PC-9 (cell line): Measurements from ENCODE around the gene TMA7. TPM values are rescaled to one million over a fixed set of nuclear protein-coding genes. Genes with fewer than 3 reads are reported as not detected.
"Not testable (repeated sequence)": the region's sequence is repeated elsewhere in the genome, so short reads cannot be mapped to it uniquely, and the experiment has no call there.

Experiments used
- BruUV-seq: library from RNA; stranded (reverse); fragments of 400-500 nt; replicated peaks from 2 replicates; lab custom pipeline; 2021; lab: Mats Ljungman, UMichigan
- CTCF ChIA-PET: fragments of 300-600 bp; sonication (Branson Sonifier 250); formaldehyde crosslinking; loops from one replicate; lab custom pipeline; 2022; ENCODE audit warnings: antibody characterized with exemption; lab: Charles Lee
- POLR2A ChIA-PET: fragments of 300-600 bp; sonication (Branson Sonifier 250); formaldehyde crosslinking; loops from one replicate; lab custom pipeline; 2022; ENCODE audit warnings: antibody characterized with exemption; ENCODE audit not compliant: unreplicated experiment; lab: Charles Lee
- DNase-seq, 2 experiments: peaks; one replicate each; pipeline versions ENCODE4 v3.0.0 to v3.0.0-alpha.2; 2015 to 2022; ENCODE audit warnings: mixed read lengths in 1 of 2
- H2AFZ ChIP-seq: fragments of 200-600 bp; sonication (generic); 2 replicates; pipeline ENCODE4 v1.8.1; 2017; ENCODE audit warnings: antibody characterized with exemption
- H3F3A ChIP-seq: fragments of 200-600 bp; sonication (generic); 2 replicates; pipeline ENCODE4 v1.8.1; 2017; ENCODE audit warnings: antibody characterized with exemption, mild to moderate bottlenecking, low read depth; ENCODE audit not compliant: insufficient read depth
- H3K27ac ChIP-seq: fragments of 200-600 bp; sonication (generic); 2 replicates; pipeline ENCODE4 v1.6.1; 2016; ENCODE audit warnings: mixed run types
- H3K27me3 ChIP-seq: fragments of 200-600 bp; sonication (generic); 2 replicates; pipeline ENCODE4 v1.6.1; 2016; ENCODE audit warnings: low read depth, mixed run types; ENCODE audit not compliant: insufficient read depth
- H3K36me3 ChIP-seq: fragments of 200-600 bp; sonication (generic); 2 replicates; pipeline ENCODE4 v1.6.1; 2016; ENCODE audit warnings: low read depth, mixed run types
- H3K4me1 ChIP-seq: fragments of 200-600 bp; sonication (generic); replicated peaks from 2 replicates; pipeline ENCODE4 v1.6.1; 2016; ENCODE audit warnings: mixed run types; ENCODE audit not compliant: insufficient read depth
- H3K4me2 ChIP-seq: fragments of 200-600 bp; sonication (generic); 2 replicates; pipeline ENCODE4 v1.6.1; 2017; ENCODE audit warnings: mixed run types
- H3K4me3 ChIP-seq: fragments of 200-600 bp; sonication (generic); 2 replicates; pipeline ENCODE4 v1.6.1; 2016; ENCODE audit warnings: mixed run types
- H3K79me2 ChIP-seq: fragments of 200-600 bp; sonication (generic); 2 replicates; pipeline ENCODE4 v1.6.1; 2017; ENCODE audit warnings: low read depth, mixed run types
- H3K9me2 ChIP-seq: fragments of 200-600 bp; sonication (generic); 2 replicates; pipeline ENCODE4 v1.8.1; 2017; ENCODE audit warnings: mild to moderate bottlenecking; ENCODE audit not compliant: insufficient read depth
- H3K9me3 ChIP-seq: fragments of 200-600 bp; sonication (generic); 2 replicates; pipeline ENCODE4 v1.8.1; 2016; ENCODE audit warnings: low read depth; ENCODE audit not compliant: insufficient read depth
- H4K20me1 ChIP-seq: fragments of 200-600 bp; sonication (generic); 2 replicates; pipeline ENCODE4 v1.8.1; 2017; ENCODE audit not compliant: insufficient read depth
- CTCF ChIP-seq: fragments of 200-600 bp; sonication (generic); conservative IDR thresholded peaks from 2 replicates; pipeline ENCODE4 v1.6.1; 2017; ENCODE audit warnings: mixed run types, antibody characterized with exemption, mild to moderate bottlenecking, moderate library complexity
- EZH2 ChIP-seq: fragments of 200-600 bp; sonication (generic); IDR thresholded peaks from 2 replicates; pipeline ENCODE4 v1.8.0; 2017; ENCODE audit warnings: antibody characterized with exemption, low read depth
- intact Hi-C: fragments of 100-400 bp; cut with micrococcal nuclease; formaldehyde crosslinking; loops from one replicate; pipeline ENCODE4 v1.10.0; 2022; ENCODE audit not compliant: unreplicated experiment
- total RNA-seq: library from RNA; stranded (reverse); gene quantifications from 2 replicates; pipeline ENCODE4 v1.2.3, GENCODE V29; 2021

Gene TMA7
- total RNA-seq, 1 experiment from 2014 or later = 314 TPM

DNA sequence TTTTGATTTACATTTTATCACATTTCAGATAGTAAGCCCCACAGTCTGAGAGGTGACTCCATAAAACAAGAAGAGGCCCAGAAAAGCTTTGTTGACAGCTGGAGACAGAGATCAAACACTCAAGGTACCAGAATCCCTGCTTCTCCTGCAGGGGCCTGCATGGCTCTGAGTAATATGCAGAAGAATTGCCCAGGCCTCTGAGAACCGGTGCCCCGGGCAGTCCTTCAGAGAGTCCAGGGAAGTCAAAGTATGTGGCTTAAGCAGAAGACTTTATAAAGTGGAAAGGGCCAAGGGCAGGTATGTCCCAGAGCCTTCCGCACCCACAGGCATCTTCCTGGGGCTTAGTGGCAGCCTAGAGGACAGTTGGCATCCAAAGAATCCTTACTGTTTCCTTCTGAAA, 19.3 kb downstream of the TMA7 start:
- Histone ChIP-seq H3K4me3 (no peak overlapping the region), H3K4me2 (no peak overlapping the region), H4K20me1 (no peaks in the 10 kb centered on the region), H3K9me3 (no peaks in the 10 kb centered on the region), H3K27ac (no peak overlapping the region), H3K27me3 (no peaks in the 10 kb centered on the region), H3K4me1 (no peaks in the 10 kb centered on the region), H2AFZ (no peak overlapping the region), H3F3A (no peaks in the 10 kb centered on the region), H3K79me2 (no peaks in the 10 kb centered on the region), H3K9me2 (no peaks in the 10 kb centered on the region), H3K36me3 (peaks cover 2% of the 10 kb centered on the region; the same call in 1 of the 2 replicates)
- DNase-seq = no peak
- TF ChIP-seq CTCF (no peak), EZH2 (no peak)
- ChIA-PET CTCF (no interaction called here), POLR2A (no interaction called here)
- intact Hi-C loops = no loop called here
- no TSS peak for BruUV-seq

- intact Hi-C loops = no loop called here
- no peak for TF ChIP-seq EZH2
- no peak for TF ChIP-seq CTCF
These were observed 19.9 kb downstream of the TMA7 start for GRCh38 chr3:48459773-48460516.

DNA sequence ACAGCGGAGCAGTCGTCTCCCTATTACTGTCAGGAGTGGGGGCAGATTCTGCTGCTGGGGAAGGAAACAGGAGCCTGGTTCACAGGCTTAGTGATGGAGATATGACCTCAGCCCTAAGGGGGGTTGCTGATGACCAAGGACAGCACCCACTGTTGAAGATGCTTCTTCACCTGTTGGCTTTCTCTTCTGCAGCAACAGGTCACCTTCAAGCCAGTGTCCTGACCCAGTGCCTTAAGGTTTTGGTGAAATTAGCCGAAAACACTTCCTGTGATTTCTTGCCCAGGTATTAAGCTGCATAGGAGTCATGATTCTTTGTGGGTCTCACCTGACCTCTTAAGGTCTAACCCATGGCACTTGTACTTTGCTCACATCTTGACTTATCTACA, 20.5 kb downstream of the TMA7 start:
- no peaks in the 10 kb centered on the region for H3K27me3 ChIP-seq
- peaks cover 5% of the 10 kb centered on the region; the same call in 1 of the 2 replicates for H3K4me1 ChIP-seq
- no peak overlapping the region for H3K4me3 ChIP-seq
- intact Hi-C loops = no loop called here
- POLR2A ChIA-PET = no interaction called here
- no peaks in the 10 kb centered on the region for H3K79me2 ChIP-seq
- no peak overlapping the region for H3K27ac ChIP-seq
- no peaks in the 10 kb centered on the region for H3K9me2 ChIP-seq
- no peaks in the 10 kb centered on the region for H3K36me3 ChIP-seq
- CTCF ChIA-PET = no interaction called here
- H3F3A ChIP-seq = peaks cover 5% of the 10 kb centered on the region; the same call in 1 of the 2 replicates
- no TSS peak for BruUV-seq
- no peak for DNase-seq
- H2AFZ ChIP-seq = no peak overlapping the region
- no peaks in the 10 kb centered on the region for H4K20me1 ChIP-seq
- H3K9me3 ChIP-seq = no peaks in the 10 kb centered on the region
- no peak for TF ChIP-seq EZH2
- no peak overlapping the region for H3K4me2 ChIP-seq

More at GRCh38 chr3:48459773-48460516, 19.9 kb downstream of the TMA7 start:
- H3K4me2 ChIP-seq = no peak overlapping the region
- H3K79me2 ChIP-seq = no peaks in the 10 kb centered on the region
- no peaks in the 10 kb centered on the region for H3K9me3 ChIP-seq
- peaks cover 1% of the 10 kb centered on the region; the same call in 1 of the 2 replicates for H3K4me1 ChIP-seq
- no peaks in the 10 kb centered on the region for H3K27me3 ChIP-seq
- H3K9me2 ChIP-seq = no peaks in the 10 kb centered on the region
- CTCF ChIA-PET = no interaction called here
- H3F3A ChIP-seq = peaks cover under 1% of the 10 kb centered on the region; the same call in 1 of the 2 replicates
- no peaks in the 10 kb centered on the region for H3K36me3 ChIP-seq
- no TSS peak for BruUV-seq
- DNase-seq = no peak
- POLR2A ChIA-PET = no interaction called here
- H2AFZ ChIP-seq = no peak overlapping the region
- no peak overlapping the region for H3K4me3 ChIP-seq
- no peak overlapping the region for H3K27ac ChIP-seq
- H4K20me1 ChIP-seq = no peaks in the 10 kb centered on the region

- H3K79me2 ChIP-seq, BruUV-seq: not testable (repeated sequence)
These were observed 21.7 kb downstream of the TMA7 start for GRCh38 chr3:48461767-48462166.

More at GRCh38 chr3:48461767-48462166, 21.7 kb downstream of the TMA7 start:
- H4K20me1 ChIP-seq, H3K4me2 ChIP-seq, H3K4me1 ChIP-seq, H3K9me3 ChIP-seq, DNase-seq, H2AFZ ChIP-seq, H3K36me3 ChIP-seq, CTCF ChIA-PET, H3F3A ChIP-seq, H3K4me3 ChIP-seq, intact Hi-C loops, H3K9me2 ChIP-seq, H3K27me3 ChIP-seq, H3K27ac ChIP-seq, POLR2A ChIA-PET: not testable (repeated sequence)
